Measurements from ENCODE around the gene ZNF287. TPM values are rescaled to one million over a fixed set of nuclear protein-coding genes. Genes with fewer than 3 reads are reported as not detected.

ZNF287 gene
- total RNA-seq, 1 donor: 3.2 TPM

DNA sequence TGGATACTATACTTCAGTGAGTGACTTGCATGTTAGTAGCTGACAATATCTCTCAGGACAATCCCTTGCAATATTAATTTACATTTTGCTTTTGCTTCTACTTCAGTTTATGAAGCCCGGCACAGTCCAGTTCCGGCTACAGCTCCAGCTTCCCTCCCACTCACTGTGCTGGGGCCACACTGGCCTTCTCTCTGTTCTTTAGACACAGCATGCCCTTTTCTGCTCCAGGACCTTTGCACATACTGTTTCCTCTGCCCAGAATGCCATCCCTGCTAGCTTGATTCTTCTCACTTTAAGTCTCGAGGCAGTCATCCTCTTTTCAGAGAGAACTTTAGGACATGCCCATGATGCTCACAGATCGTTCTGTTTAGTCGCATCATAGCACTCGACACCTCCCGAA is 51.5 kb downstream of the ZNF287 start:
- no peak for DNase-seq (ENCODE audit: low read depth in 2 of 3, low spot score in 2 of 3)

DNA sequence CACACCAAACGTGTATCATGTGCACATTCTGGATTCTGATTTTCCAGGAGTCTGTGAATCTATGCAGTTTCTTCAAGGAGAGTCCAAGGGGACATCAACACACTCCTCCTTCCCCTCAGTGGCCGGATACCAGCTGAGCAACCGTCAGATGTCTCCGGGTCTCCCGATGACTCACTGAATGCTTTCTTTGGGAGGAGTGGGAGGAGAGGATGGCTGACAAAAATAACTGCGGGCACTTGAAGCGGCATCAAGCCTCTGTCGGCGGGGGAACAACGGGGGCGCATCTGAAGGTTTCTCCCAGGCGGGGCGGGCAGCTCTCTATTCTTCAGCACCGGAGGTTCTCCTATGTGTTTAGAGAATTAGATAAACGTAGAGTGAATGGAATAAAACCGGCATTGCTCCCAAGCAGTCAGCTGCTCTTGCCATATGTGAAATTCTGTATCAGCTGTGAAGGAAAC is 52.4 kb downstream of the ZNF287 start:
- DNase-seq (ENCODE audit: low read depth in 2 of 3, low spot score in 2 of 3): no peak

DNA sequence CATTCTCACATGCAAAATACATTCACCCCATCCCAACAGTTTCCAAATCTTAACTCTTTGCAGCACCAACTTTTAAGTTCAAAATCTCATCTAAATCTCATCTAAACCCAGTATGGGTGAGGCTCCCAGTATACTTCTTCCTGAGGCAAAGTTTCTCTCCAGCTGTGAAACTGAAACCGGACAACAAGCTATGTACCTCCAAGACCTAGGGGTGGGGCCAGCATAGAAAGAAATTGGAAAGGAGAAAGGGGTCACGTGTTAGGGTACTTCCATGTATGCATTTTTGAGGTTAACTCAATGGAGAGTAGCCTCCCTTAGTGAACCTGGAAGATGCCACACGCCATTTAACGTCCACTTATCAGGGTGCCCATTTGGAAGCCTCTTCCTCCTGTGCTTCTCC is 53.1 kb downstream of the ZNF287 start:
- peak in 1 of 3 donors; percentile 13 for DNase-seq (ENCODE audit: low read depth in 2 of 3, low spot score in 2 of 3)

DNA sequence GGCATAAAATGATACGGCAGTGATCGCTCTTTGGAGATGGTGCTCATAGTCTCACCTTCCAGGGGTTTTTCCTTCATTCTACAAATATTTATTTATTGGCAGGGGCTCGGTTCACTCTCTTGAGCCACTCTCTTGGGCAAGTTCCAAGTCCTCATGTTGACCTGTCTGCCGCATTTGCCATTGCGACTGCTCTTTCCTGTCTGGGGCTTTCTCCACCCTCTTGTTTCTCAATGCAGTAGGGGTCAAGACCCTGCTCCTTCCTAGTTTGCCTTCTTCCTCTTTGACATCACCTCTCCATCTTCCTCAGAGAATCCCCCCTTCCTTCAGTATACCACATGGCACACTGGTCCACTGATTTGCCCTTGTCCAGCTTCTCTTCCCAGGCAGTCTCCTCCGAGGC is 55.1 kb downstream of the ZNF287 start:
- no peak for DNase-seq (ENCODE audit: low read depth in 2 of 3, low spot score in 2 of 3)

DNA sequence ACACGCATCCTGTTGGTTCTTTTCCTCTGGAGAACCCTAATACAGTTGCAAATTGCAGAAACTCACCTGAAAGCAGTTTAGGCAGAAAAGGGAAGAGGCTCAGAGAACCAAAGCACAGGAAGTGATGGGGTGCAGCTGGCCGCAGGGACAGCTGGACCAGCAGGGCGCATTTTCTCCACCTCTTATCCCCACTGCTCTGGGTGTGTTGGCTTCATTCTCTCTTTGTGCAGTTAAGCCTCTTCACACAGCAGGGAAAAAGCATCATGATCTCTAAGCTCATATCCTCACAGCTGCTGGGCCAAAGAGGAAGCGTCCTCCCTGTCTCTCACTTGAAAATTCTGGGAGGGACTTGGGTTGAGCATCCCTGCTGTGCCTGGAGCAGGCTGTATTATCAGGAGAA is 57.0 kb downstream of the ZNF287 start:
- peak in 1 of 3 donors; percentile 60 for DNase-seq (ENCODE audit: low read depth in 2 of 3, low spot score in 2 of 3)

DNA sequence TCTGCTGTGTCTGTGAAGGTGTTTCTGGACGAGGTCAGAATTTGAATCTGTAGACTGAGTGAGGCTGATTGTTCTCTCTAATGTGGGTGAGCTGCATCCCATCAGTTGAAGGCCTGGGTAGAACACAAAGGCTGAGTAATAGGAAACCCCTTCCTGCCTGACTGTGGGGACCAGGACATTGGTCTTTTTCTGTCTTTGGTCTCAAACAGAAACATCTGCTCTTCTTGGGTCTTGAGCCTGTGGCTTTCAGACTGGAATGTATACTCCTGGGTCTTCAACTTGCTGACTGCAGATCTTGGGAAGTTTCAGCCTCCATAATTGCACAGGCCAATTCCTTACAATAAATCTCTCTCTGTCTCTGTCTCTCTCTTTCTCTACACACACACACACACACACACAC is 57.4 kb downstream of the ZNF287 start:
- DNase-seq (ENCODE audit: low read depth in 2 of 3, low spot score in 2 of 3): no peak

DNA sequence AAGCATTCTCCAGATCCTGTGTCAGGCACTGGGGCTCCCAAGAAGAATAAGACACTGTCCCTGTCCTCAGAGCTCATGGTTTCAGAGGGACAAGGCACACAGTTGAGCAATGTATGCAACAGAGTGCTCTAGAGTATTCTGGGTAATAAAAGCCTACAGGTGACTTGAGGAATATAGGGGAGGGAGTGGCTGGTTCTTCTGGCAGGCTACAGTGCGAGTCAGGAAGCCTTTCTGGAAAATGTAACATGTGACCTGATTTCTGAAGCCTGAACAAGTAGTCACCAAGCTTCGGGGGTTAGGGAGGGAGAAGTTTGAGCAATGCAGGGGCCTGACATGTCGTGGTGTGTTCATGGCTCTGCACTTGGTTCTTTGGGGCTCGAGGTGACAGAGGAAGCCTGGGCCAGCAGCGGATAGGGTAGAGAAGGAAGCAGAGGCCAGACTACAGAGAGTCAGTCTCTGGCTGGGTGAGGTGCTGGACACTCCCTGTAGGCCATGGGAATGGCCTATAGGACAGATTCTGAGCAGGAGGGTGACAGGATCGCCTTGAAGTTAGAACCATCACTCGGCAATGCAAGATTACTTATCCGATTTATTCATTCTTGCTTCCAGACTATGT is 61.0 kb downstream of the ZNF287 start:
- DNase-seq (ENCODE audit: low read depth in 2 of 3, low spot score in 2 of 3): no peak

DNA sequence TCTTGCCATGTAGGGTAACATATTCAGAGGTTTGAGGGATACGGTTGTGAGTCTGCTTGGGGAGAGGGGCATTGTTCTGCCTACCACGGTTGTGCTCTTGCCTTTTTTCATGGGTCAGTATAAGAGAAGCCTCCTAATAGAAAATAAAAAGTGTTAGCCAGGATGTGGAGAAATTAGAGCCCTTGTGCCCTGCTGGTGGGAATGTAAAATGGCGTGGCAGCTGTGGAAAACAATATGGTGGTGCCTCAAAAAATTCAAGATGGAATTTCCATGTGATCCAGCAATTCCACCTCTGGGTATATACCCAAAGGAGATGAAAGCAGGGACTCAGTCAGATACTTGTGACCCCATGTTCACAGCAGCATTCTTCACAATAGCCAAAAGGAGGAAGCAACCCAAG is 62.8 kb downstream of the ZNF287 start:
- DNase-seq (ENCODE audit: low read depth in 2 of 3, low spot score in 2 of 3): no peak

DNA sequence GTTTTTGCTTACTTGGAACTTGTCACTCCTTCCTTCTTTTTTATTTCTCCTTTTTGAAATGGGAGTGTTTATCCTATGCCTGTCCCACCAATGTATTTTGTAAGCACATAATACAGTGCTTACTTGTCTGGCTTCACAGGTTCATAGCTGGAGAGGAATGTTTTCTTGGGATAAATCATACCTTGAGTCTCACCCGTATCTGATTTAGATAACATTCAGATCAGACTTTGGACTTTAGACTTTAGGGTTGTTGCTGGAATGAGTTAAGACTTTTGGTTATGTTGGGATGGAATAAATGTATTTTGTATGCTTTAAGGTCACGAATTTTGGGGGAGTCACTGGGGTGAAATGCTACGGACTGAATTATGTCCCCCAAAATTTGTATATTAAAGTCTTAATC is 64.0 kb downstream of the ZNF287 start:
- no peak for DNase-seq (ENCODE audit: low read depth in 2 of 3, low spot score in 2 of 3)

Other genes starting within 250 kb of the ZNF287 start
- 12.9 TPM for gene CENPV, start 215.7 kb downstream of the ZNF287 start, total RNA-seq
- 2,360 TPM for gene UBB, start 188.1 kb downstream of the ZNF287 start, total RNA-seq
- 149 TPM for gene TRPV2, start 153.6 kb downstream of the ZNF287 start, total RNA-seq
- 11.0 TPM for gene LRRC75A, start 77.0 kb downstream of the ZNF287 start, total RNA-seq
- 3.5 TPM for gene ZNF624, start 84.6 kb upstream of the ZNF287 start, total RNA-seq
- 4.3 TPM for gene CCDC144A, start 121.0 kb upstream of the ZNF287 start, total RNA-seq

Measured in hematopoietic multipotent progenitor cell (in vitro differentiated cells).